Stimulated activated CD4-positive, alpha-beta T cell treated with anti-CD3 and anti-CD28 coated beads, Interleukin-4, amount 100 ng/mL, for 24 hours (primary cell): ENCODE measurements around the gene HIPK1.

Experiments
- DNase-seq: peaks from one replicate; pipeline ENCODE4 v3.0.0-alpha.2; 2020

The HIPK1 gene

DNA sequence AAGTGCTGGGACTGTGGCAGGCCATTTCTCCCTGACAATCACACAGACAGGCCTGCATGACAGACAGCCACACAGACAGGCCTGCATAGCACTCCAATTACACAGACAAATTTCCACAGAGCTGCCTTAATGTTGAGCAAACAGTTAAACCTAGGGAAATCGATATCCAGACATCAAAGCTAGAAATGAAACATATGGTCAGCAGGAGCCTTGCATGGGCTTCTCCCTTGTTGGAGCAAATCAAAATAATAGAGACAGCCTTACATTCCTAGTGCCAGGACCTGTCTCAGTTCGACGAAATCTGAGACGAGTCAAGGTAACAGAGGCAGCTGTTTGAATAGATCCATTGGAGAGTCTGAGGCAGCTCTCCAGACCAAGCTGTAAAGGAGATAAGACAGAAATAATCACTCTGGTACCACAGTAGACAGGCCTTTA lies 92.6 kb downstream of the HIPK1 start:
- DNase-seq: no peak

- DNase-seq: no peak
Observed at GRCh38 chr1:114022877-114023276, 93.8 kb downstream of the HIPK1 start.

DNA sequence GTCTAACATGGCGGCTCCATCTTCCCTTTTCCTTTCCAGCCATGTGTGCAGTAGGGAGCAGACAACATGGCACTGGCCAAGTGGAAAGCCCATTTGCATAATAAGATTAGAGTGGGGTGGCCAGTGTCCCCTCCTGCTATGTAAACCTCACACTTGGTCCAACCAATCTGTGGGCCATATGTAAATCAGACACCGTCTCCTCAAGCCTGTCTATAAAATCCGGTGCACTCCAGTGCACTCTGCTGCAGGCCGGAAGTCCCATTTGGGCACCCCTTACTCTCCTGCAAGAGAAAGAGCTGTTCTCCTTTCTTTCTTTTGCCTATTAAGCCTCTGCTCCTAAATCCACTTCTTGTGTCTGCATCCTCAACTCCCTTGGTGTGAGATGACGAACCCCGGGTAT lies 94.3 kb downstream of the HIPK1 start:
- no peak for DNase-seq

GRCh38 chr1:114024049-114024448 lies 94.9 kb downstream of the HIPK1 start:
- no peak for DNase-seq

DNA sequence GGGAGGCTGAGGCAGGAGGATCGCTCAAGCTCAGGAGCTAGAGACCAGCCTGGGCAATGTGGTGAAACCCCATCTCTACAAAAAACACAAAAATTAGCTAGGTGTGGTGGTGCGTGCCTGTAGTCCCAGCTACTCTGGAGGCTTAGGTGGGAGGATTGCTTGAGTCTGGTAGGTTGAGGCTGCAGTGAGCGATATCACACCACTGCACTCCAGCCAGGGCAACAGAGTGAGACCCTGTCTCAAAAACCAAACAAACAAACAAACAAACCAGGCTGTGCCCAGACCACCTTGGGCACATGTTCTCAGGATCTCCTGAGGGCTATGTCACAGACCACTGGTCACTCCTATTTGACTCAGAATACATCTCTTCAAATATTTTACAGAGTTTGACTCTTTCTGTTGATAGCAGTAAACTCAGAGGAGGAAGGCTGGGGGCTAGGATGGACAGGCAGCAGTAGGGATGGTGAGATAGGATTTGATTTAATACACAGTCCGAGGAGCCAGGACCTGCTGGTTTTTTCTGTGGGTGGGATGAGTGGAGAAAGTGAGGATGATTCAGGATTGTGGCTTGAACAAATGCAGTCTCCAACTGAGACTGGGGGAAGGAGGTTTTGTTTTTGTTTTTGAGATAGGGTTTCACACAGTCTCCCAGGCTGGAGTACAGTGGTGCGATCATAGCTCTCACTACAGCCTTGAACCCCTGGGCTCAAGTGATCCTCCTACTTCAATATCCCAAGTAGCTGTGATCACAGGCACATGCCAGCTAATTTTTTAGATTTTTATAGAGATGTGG lies 96.7 kb downstream of the HIPK1 start:
- DNase-seq: no peak

DNA sequence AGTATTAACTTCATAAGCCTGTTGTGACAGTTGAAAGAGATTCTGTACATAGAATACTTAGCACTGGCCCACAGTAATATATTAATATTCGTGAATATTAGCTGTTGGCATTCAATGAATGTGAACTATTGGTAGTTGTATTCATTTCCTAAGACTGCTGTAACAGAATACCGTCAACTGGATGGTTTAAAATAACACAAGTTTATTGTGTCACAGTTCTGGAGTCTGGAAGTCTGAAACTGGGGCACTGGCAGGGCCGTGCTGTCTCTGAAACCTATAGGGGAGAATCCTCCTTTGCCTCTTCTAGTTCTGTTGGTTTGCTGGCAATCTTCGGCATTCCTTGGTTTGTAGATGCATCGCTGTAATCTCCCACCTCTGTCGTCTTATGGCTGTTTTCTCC lies 97.7 kb downstream of the HIPK1 start:
- DNase-seq: no peak
